A549 (cell line): ENCODE data around the gene MCTP2. TPM values are rescaled to one million over a fixed set of nuclear protein-coding genes. Genes with fewer than 3 reads are reported as not detected.

Experiments
- ATAC-seq, 2 experiments: fragments of 200-7000 bp in 1 of 2; fragments of >200 bp in 1 of 2; cut with Nextera tagmentation in 1 of 2; cut with Tn5 transposase in 1 of 2; 3 replicates each; pipeline versions ENCODE4 v1.8.0 to v1.9.1; 2018 to 2020; ENCODE audit warnings: mild to moderate bottlenecking in 1 of 2, moderate library complexity in 1 of 2
- CTCF ChIA-PET: fragments of 300-600 bp; sonication (Branson Sonifier 250); formaldehyde crosslinking; extraction: SDS; loops from one replicate; lab custom pipeline; 2021; ENCODE audit warnings: antibody characterized with exemption, inconsistent platforms; lab: Yijun Ruan, JAX
- POLR2A ChIA-PET: fragments of 350-600 bp; formaldehyde crosslinking; extraction: SDS; loops from one replicate; lab custom pipeline; 2021; ENCODE audit warnings: antibody characterized with exemption, inconsistent platforms; lab: Yijun Ruan, JAX
- DNase-seq, 2 experiments: peaks; one replicate each; pipeline versions ENCODE4 v3.0.0 to v3.0.0-alpha.2; 2011 to 2016; ENCODE audit warnings: low read depth in 1 of 2, low spot score in 1 of 2
- FAIRE-seq: peaks from 2 replicates; lab custom pipeline; 2011; peaks lifted over from hg19 to GRCh38; lab: Jason Lieb, UNC
- H3K27ac ChIP-seq, 2 experiments: fragments of >200 bp; sonication (Bioruptor Twin); formaldehyde crosslinking; 3 replicates each; pipeline ENCODE4 v1.5.1; 2016 to 2017
- H3K4me1 ChIP-seq: fragments of >200 bp; sonication (Bioruptor Twin); formaldehyde crosslinking; 3 replicates; pipeline ENCODE4 v1.6.1; 2016
- H3K4me2 ChIP-seq: fragments of >200 bp; sonication (Bioruptor Twin); formaldehyde crosslinking; 3 replicates; pipeline ENCODE4 v1.6.1; 2016
- H3K4me3 ChIP-seq: fragments of >200 bp; sonication (Bioruptor Twin); formaldehyde crosslinking; 3 replicates; pipeline ENCODE4 v1.5.1; 2016
- H3K9me3 ChIP-seq: fragments of >200 bp; sonication (Bioruptor Twin); formaldehyde crosslinking; 3 replicates; pipeline ENCODE4 v1.6.1; 2016
- BCL3 ChIP-seq: fragments of >200 bp; sonication (Bioruptor Twin); formaldehyde crosslinking; IDR thresholded peaks from 3 replicates; pipeline ENCODE4 v1.6.1; 2016
- BHLHE40 ChIP-seq: IDR thresholded peaks from 2 replicates; pipeline ENCODE4 v1.6.1; 2012; ENCODE audit warnings: low read depth, low read length, inconsistent platforms
- CBX2 ChIP-seq: fragments of 200-600 bp; sonication (generic); IDR thresholded peaks from 2 replicates; pipeline ENCODE4 v1.6.1; 2016; ENCODE audit warnings: low read depth, mild to moderate bottlenecking, borderline replicate concordance
- CEBPB ChIP-seq, 2 experiments: fragments of >200 bp in 1 of 2; sonication (Bioruptor Twin) in 1 of 2; formaldehyde crosslinking in 1 of 2; IDR thresholded peaks; 2 replicates each; pipeline ENCODE4 v1.6.1; 2012 to 2016
- E2F6 ChIP-seq: IDR thresholded peaks from 2 replicates; pipeline ENCODE4 v1.6.1; 2012; ENCODE audit warnings: low read depth, borderline replicate concordance
- ELK1 ChIP-seq: fragments of 150-350 bp; IDR thresholded peaks from 2 replicates; pipeline ENCODE4 v1.6.1; 2014; ENCODE audit warnings: low read depth, mild to moderate bottlenecking, low read length
- FOSB ChIP-seq: fragments of 250-450 bp; sonication (Bioruptor Pico); IDR thresholded peaks from 2 replicates; pipeline ENCODE4 v1.5.0; 2020; ENCODE audit warnings: mild to moderate bottlenecking, moderate library complexity
- FOSL2 ChIP-seq, 2 experiments: fragments of 450-650 bp in 1 of 2; fragments of >200 bp in 1 of 2; sonication (Bioruptor Twin) in 1 of 2; formaldehyde crosslinking; IDR thresholded peaks; 2 replicates each; pipeline versions ENCODE4 v1.5.0 to v1.6.1; 2016 to 2020; ENCODE audit warnings: mild to moderate bottlenecking in 1 of 2, moderate library complexity in 1 of 2
- HDAC2 ChIP-seq: fragments of 200-600 bp; sonication (generic); IDR thresholded peaks from 2 replicates; pipeline ENCODE4 v1.6.1; 2016
- HOXB5 ChIP-seq: fragments of 250-450 bp; sonication (Bioruptor Pico); IDR thresholded peaks from 2 replicates; pipeline ENCODE4 v1.5.0; 2020; ENCODE audit warnings: mild to moderate bottlenecking, moderate library complexity
- JUN ChIP-seq, 2 experiments: fragments of >200 bp; sonication (Bioruptor Twin); formaldehyde crosslinking; IDR thresholded peaks; 2 replicates in 1 of 2; 3 replicates in 1 of 2; pipeline ENCODE4 v1.6.1; 2016 to 2017
- JUNB ChIP-seq: fragments of >200 bp; sonication (Bioruptor Twin); formaldehyde crosslinking; IDR thresholded peaks from 2 replicates; pipeline ENCODE4 v1.6.1; 2016
- KDM1A ChIP-seq: fragments of 200-600 bp; sonication (generic); IDR thresholded peaks from 2 replicates; pipeline ENCODE4 v1.6.1; 2016; ENCODE audit warnings: low read depth, mild to moderate bottlenecking
- MAX ChIP-seq: IDR thresholded peaks from 2 replicates; pipeline ENCODE4 v1.6.1; 2012
- MYC ChIP-seq: IDR thresholded peaks from 2 replicates; pipeline ENCODE4 v1.6.1; 2012; ENCODE audit warnings: mild to moderate bottlenecking, inconsistent platforms, low read length, improper control_type of control experiment, borderline replicate concordance
- NPAS2 ChIP-seq: fragments of 250-450 bp; sonication (Bioruptor Pico); IDR thresholded peaks from 2 replicates; pipeline ENCODE4 v1.8.0; 2022; ENCODE audit warnings: mild to moderate bottlenecking, moderate library complexity, borderline replicate concordance
- NR3C1 ChIP-seq: fragments of >200 bp; sonication (Bioruptor Twin); formaldehyde crosslinking; IDR thresholded peaks from 3 replicates; pipeline ENCODE4 v1.6.1; 2017
- PHF8 ChIP-seq: fragments of 200-600 bp; sonication (generic); IDR thresholded peaks from 2 replicates; pipeline ENCODE4 v1.6.1; 2016; ENCODE audit warnings: low read depth, mild to moderate bottlenecking, antibody characterized with exemption, moderate library complexity, borderline replicate concordance
- POLR2AphosphoS2 ChIP-seq: conservative IDR thresholded peaks from 2 replicates; pipeline ENCODE4 v1.6.1; 2012; ENCODE audit warnings: low read length, improper control_type of control experiment, inconsistent platforms
- RAD21 ChIP-seq, 2 experiments: fragments of >200 bp in 1 of 2; sonication (Bioruptor Twin) in 1 of 2; formaldehyde crosslinking in 1 of 2; IDR thresholded peaks in 1 of 2; conservative IDR thresholded peaks in 1 of 2; 2 replicates in 1 of 2; 3 replicates in 1 of 2; pipeline ENCODE4 v1.6.1; 2012 to 2018; ENCODE audit warnings: inconsistent platforms in 1 of 2
- RARB ChIP-seq: fragments of 250-450 bp; sonication (Bioruptor Pico); IDR thresholded peaks from 2 replicates; pipeline ENCODE4 v1.8.0; 2021; ENCODE audit warnings: mild to moderate bottlenecking, moderate library complexity
- RCOR1 ChIP-seq: fragments of 150-350 bp; IDR thresholded peaks from 2 replicates; pipeline ENCODE4 v1.6.1; 2014; ENCODE audit warnings: antibody characterized with exemption, low read length, low read depth
- RFX5 ChIP-seq: fragments of 450-650 bp; IDR thresholded peaks from 2 replicates; pipeline ENCODE4 v1.7.1; 2014; ENCODE audit warnings: antibody characterized with exemption, mild to moderate bottlenecking, moderate library complexity
- TFCP2L1 ChIP-seq: fragments of 250-450 bp; sonication (Bioruptor Pico); IDR thresholded peaks from 2 replicates; pipeline ENCODE4 v1.5.0; 2021; ENCODE audit warnings: mild to moderate bottlenecking
- ZFP36 ChIP-seq: fragments of 450-650 bp; IDR thresholded peaks from 2 replicates; pipeline ENCODE4 v1.6.1; 2014; ENCODE audit warnings: borderline replicate concordance; ENCODE audit not compliant: partially characterized antibody
- ZNF302 ChIP-seq: fragments of 250-450 bp; sonication (Bioruptor Pico); IDR thresholded peaks from 2 replicates; pipeline ENCODE4 v1.9.0; 2021; ENCODE audit warnings: inconsistent platforms, mild to moderate bottlenecking, moderate library complexity
- WGBS: methylation state at CpG from one replicate; pipeline ENCODE4 v1.1.6; 2017; ENCODE audit errors: missing lambda C conversion rate; 5-methylcytosine and 5-hydroxymethylcytosine counted together
- polyA plus RNA-seq, 4 experiments: library from polyadenylated mRNA; depleted of rRNA in 3 of 4; stranded (reverse); fragments of >200 nt; fragmentation: RNase III in 1 of 4; extraction: RNeasy Plus Mini Kit Qiagen cat#74134 plus additional on column Dnase treatment in 1 of 4; gene quantifications; 2 replicates in 3 of 4; 3 replicates in 1 of 4; pipeline ENCODE4 v1.2.3, GENCODE V29; 2011 to 2017
- TF ChIP-seq, protein P1 (sequence below): fragments of >200 bp; sonication (Bioruptor Twin); formaldehyde crosslinking; IDR thresholded peaks from 3 replicates; pipeline ENCODE4 v1.5.1; 2016
- TF ChIP-seq, protein P2 (sequence below): fragments of 250-450 bp; sonication (Bioruptor Pico); IDR thresholded peaks from 2 replicates; pipeline ENCODE4 v1.5.0; 2020; ENCODE audit warnings: low read depth, mild to moderate bottlenecking, moderate library complexity
- TF ChIP-seq, protein P3 (sequence below): IDR thresholded peaks from 2 replicates; pipeline ENCODE4 v1.6.1; 2012

The MCTP2 gene
- polyA plus RNA-seq, 2 of the 4 experiments (the other 2 are of a cell fraction) = not detected

GRCh38 chr15:94478763-94479162 lies 247.4 kb downstream of the MCTP2 start:
- ChIA-PET POLR2A (no interaction called here), CTCF (no interaction called here)
- H3K4me2 ChIP-seq = no peak overlapping the region
- WGBS = 22% methylated on average over 8 of the region's 8 CpGs
- no peak overlapping the region for H3K27ac ChIP-seq
- no peak for FAIRE-seq
- no peaks in the 10 kb centered on the region for H3K4me1 ChIP-seq
- peaks cover under 1% of the 10 kb centered on the region; the same call in 2 of the 3 replicates for H3K9me3 ChIP-seq
- TF ChIP-seq RARB (CRISPR knock-in tag) = no peak
- TF ChIP-seq JUNB = no peak
- TF ChIP-seq ELK1 = no peak
- TF ChIP-seq ZFP36 = no peak
- TF ChIP-seq HOXB5 = no peak
- TF ChIP-seq CBX2 = no peak
- no peak for TF ChIP-seq BHLHE40
- TF ChIP-seq, protein P1, sequence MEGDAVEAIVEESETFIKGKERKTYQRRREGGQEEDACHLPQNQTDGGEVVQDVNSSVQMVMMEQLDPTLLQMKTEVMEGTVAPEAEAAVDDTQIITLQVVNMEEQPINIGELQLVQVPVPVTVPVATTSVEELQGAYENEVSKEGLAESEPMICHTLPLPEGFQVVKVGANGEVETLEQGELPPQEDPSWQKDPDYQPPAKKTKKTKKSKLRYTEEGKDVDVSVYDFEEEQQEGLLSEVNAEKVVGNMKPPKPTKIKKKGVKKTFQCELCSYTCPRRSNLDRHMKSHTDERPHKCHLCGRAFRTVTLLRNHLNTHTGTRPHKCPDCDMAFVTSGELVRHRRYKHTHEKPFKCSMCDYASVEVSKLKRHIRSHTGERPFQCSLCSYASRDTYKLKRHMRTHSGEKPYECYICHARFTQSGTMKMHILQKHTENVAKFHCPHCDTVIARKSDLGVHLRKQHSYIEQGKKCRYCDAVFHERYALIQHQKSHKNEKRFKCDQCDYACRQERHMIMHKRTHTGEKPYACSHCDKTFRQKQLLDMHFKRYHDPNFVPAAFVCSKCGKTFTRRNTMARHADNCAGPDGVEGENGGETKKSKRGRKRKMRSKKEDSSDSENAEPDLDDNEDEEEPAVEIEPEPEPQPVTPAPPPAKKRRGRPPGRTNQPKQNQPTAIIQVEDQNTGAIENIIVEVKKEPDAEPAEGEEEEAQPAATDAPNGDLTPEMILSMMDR = no peak
- TF ChIP-seq MYC = no peak
- no peak for TF ChIP-seq RCOR1
- TF ChIP-seq TFCP2L1 (CRISPR knock-in tag) = no peak
- TF ChIP-seq HDAC2 = no peak
- TF ChIP-seq JUN (IDR thresholded peaks at IDR 0.05) = no peak
- no peak for TF ChIP-seq RAD21 (conservative IDR thresholded peaks at IDR 0.05 in 1 of 2, IDR thresholded peaks at IDR 0.05 in 1 of 2)
- TF ChIP-seq NR3C1 = no peak
- TF ChIP-seq BCL3 = no peak
- no peak for TF ChIP-seq FOSB (CRISPR knock-in tag)
- TF ChIP-seq POLR2AphosphoS2 = no peak
- no peak for TF ChIP-seq E2F6
- no peak for ATAC-seq
- DNase-seq = no peak
- no peak overlapping the region for H3K4me3 ChIP-seq

GRCh38 chr15:94480289-94480834 lies 249.0 kb downstream of the MCTP2 start:
- no peak overlapping the region for H3K4me2 ChIP-seq
- H3K27ac ChIP-seq = no peak overlapping the region
- no peak overlapping the region for H3K4me3 ChIP-seq
- FAIRE-seq = no peak
- no peak for DNase-seq
- POLR2A ChIA-PET = no interaction called here
- CTCF ChIA-PET = no interaction called here
- TF ChIP-seq RFX5 = no peak
- TF ChIP-seq NPAS2 (CRISPR knock-in tag) = no peak
- TF ChIP-seq HDAC2 = no peak
- TF ChIP-seq, protein P2, sequence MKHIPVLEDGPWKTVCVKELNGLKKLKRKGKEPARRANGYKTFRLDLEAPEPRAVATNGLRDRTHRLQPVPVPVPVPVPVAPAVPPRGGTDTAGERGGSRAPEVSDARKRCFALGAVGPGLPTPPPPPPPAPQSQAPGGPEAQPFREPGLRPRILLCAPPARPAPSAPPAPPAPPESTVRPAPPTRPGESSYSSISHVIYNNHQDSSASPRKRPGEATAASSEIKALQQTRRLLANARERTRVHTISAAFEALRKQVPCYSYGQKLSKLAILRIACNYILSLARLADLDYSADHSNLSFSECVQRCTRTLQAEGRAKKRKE (CRISPR knock-in tag) = no peak
- TF ChIP-seq E2F6 = no peak
- no peak for TF ChIP-seq CEBPB (IDR thresholded peaks at IDR 0.05)
- TF ChIP-seq, protein P3, sequence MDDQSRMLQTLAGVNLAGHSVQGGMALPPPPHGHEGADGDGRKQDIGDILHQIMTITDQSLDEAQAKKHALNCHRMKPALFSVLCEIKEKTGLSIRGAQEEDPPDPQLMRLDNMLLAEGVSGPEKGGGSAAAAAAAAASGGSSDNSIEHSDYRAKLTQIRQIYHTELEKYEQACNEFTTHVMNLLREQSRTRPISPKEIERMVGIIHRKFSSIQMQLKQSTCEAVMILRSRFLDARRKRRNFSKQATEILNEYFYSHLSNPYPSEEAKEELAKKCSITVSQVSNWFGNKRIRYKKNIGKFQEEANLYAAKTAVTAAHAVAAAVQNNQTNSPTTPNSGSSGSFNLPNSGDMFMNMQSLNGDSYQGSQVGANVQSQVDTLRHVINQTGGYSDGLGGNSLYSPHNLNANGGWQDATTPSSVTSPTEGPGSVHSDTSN = no peak
- TF ChIP-seq TFCP2L1 (CRISPR knock-in tag) = no peak
- no peak for TF ChIP-seq ZNF302 (CRISPR knock-in tag)
- TF ChIP-seq NR3C1 = no peak
- no peak for TF ChIP-seq FOSL2 (IDR thresholded peaks at IDR 0.05)
- TF ChIP-seq FOSL2 (CRISPR knock-in tag; IDR thresholded peaks at IDR 0.05) = no peak
- TF ChIP-seq PHF8 = no peak
- TF ChIP-seq MAX = no peak
- no peak for TF ChIP-seq KDM1A
- peaks cover 5% of the 10 kb centered on the region; the same call in 2 of the 3 replicates for H3K9me3 ChIP-seq
- H3K4me1 ChIP-seq = no peaks in the 10 kb centered on the region
- 2% methylated on average over 4 of the region's 4 CpGs for WGBS
- no peak for ATAC-seq
